AG04449 (cell line): Measurements from ENCODE around the gene RAB5IF.

Source experiments
- CTCF ChIA-PET: fragments of 350-600 bp; formaldehyde crosslinking; extraction: SDS; loops from one replicate; lab custom pipeline; 2021; ENCODE audit warnings: antibody characterized with exemption; lab: Yijun Ruan, JAX
- POLR2A ChIA-PET: fragments of 400-600, 350-600 bp; formaldehyde crosslinking; extraction: SDS; loops from one replicate; lab custom pipeline; 2020; ENCODE audit warnings: antibody characterized with exemption, inconsistent platforms; lab: Yijun Ruan, JAX
- DNase-seq: peaks from one replicate; pipeline ENCODE4 v3.0.0-alpha.2; 2010; ENCODE audit warnings: low read depth, low spot score
- H3K4me3 ChIP-seq: 2 replicates; pipeline ENCODE4 v1.5.1; 2011; ENCODE audit warnings: low read depth, mild to moderate bottlenecking, control low read depth, low read length
- CTCF ChIP-seq: IDR thresholded peaks from one replicate; pipeline ENCODE4 v1.5.1; 2011; ENCODE audit warnings: mild to moderate bottlenecking, moderate library complexity, low read length, control low read depth, inconsistent platforms; ENCODE audit not compliant: insufficient read depth; ENCODE audit errors: missing control alignments

RAB5IF gene

GRCh38 chr20:36623444-36623843 lies 17.9 kb downstream of the RAB5IF start:
- no peak for DNase-seq
- ChIA-PET POLR2A (no interaction called here), CTCF (interaction anchor here (0.5 to 2.1 kb wide), 5 partner anchors 11 to 131 kb away, joined by 3 to 12 read pairs (median 3); partner anchors contain the start of gene RAB5IF)
- no peak overlapping the region for H3K4me3 ChIP-seq
- no peak for TF ChIP-seq CTCF

GRCh38 chr20:36624068-36624943 lies 18.7 kb downstream of the RAB5IF start:
- ChIA-PET POLR2A (no interaction called here), CTCF (interaction anchor here (0.5 to 2.1 kb wide), 6 partner anchors 12 to 142 kb away, joined by 3 to 12 read pairs (median 3); partner anchors contain the start of gene RAB5IF)

GRCh38 chr20:36624944-36625324 lies 19.4 kb downstream of the RAB5IF start:
- TF ChIP-seq CTCF, result no peak
- DNase-seq, result no peak
- CTCF ChIA-PET, result interaction anchor here (0.7 to 2.1 kb wide), 4 partner anchors 13 to 141 kb away, joined by 3 to 12 read pairs (median 7); partner anchors contain the start of gene RAB5IF
- POLR2A ChIA-PET, result no interaction called here
- H3K4me3 ChIP-seq, result no peak overlapping the region

More at GRCh38 chr20:36624068-36624943, 18.7 kb downstream of the RAB5IF start:
- no peak for TF ChIP-seq CTCF
- H3K4me3 ChIP-seq, result no peak overlapping the region
- DNase-seq, result no peak

- ChIA-PET CTCF (interaction anchor here (1.1 to 1.8 kb wide), 2 partner anchors 23 to 292 kb away, joined by 3 to 4 read pairs; no protein-coding TSS in a partner anchor), POLR2A (interaction anchor here (0.6 kb wide), 1 partner anchor 114 kb away, joined by 5 read pairs; no protein-coding TSS in a partner anchor)
- TF ChIP-seq CTCF, result no peak
- DNase-seq, result no peak
- H3K4me3 ChIP-seq, result no peak overlapping the region
Measured at GRCh38 chr20:36628076-36628475, 22.5 kb downstream of the RAB5IF start.

GRCh38 chr20:36629719-36630681 lies 24.4 kb downstream of the RAB5IF start:
- CTCF ChIA-PET, result interaction anchor here (0.7 to 3.2 kb wide), 5 partner anchors 16 to 124 kb away, joined by 3 to 11 read pairs (median 3); partner anchors contain the start of gene RAB5IF
- DNase-seq, result no peak
- no peak overlapping the region for H3K4me3 ChIP-seq
- TF ChIP-seq CTCF, result no peak
- POLR2A ChIA-PET, result interaction anchor here (0.7 kb wide), 1 partner anchor 1796 kb away, joined by 6 read pairs; no protein-coding TSS in a partner anchor
